ENCODE results near the gene GEMIN4. TPM values are rescaled to one million over a fixed set of nuclear protein-coding genes. Genes with fewer than 3 reads are reported as not detected.

Gene GEMIN4
- total RNA-seq, 1 donor from 2014 or later, result 13.3 TPM

DNA sequence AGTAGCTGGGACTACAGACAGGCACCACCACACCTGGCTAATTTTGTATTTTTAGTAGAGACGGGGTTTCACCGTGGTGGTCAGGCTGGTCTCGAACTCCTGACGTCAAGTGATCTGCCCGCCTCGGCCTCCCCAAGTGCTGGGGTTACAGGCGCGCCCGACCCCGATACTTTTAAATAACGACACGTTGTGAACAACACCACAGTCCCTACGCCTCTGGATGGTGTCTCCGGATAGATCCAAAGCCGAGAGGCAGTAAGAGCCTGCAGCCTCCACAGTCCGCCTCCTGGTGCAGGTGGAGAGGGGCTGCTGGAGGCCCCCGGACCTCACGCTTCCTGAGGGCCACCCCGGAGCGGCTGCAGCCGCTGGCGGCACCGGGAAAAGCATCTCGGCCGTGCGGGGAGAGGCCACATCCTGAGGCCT lies 20.4 kb downstream of the GEMIN4 start:
- no peak for DNase-seq (ENCODE audit: low read depth)
- TF ChIP-seq CTCF (IDR thresholded peaks at IDR 0.05; ENCODE audit: insufficient read depth, low read length, poor library complexity, severe bottlenecking), result no peak
- H3K4me3 ChIP-seq (ENCODE audit: low read depth, low read length), result peak overlapping the region; percentile 72

GRCh38 chr17:728911-729310 lies 23.2 kb downstream of the GEMIN4 start:
- Histone ChIP-seq H3K4me3 (ENCODE audit: low read depth, low read length) (no peak overlapping the region), H3K27me3 (ENCODE audit: control insufficient read depth, insufficient read depth, low read length) (no peaks in the 10 kb centered on the region), H3K36me3 (ENCODE audit: control insufficient read depth, insufficient read depth, low read length) (no peaks in the 10 kb centered on the region)
- TF ChIP-seq CTCF (IDR thresholded peaks at IDR 0.05; ENCODE audit: insufficient read depth, low read length, poor library complexity, severe bottlenecking), result no peak
- DNase-seq (ENCODE audit: low read depth), result no peak

More for the DNA sequence above, 20.4 kb downstream of the GEMIN4 start:
- Histone ChIP-seq H3K27me3 (ENCODE audit: control insufficient read depth, insufficient read depth, low read length) (no peaks in the 10 kb centered on the region), H3K36me3 (ENCODE audit: control insufficient read depth, insufficient read depth, low read length) (no peaks in the 10 kb centered on the region)

- no peak overlapping the region for H3K4me3 ChIP-seq (ENCODE audit: low read depth, low read length)
- H3K36me3 ChIP-seq (ENCODE audit: control insufficient read depth, insufficient read depth, low read length), result no peaks in the 10 kb centered on the region
- DNase-seq (ENCODE audit: low read depth), result no peak
- no peaks in the 10 kb centered on the region for H3K27me3 ChIP-seq (ENCODE audit: control insufficient read depth, insufficient read depth, low read length)
- TF ChIP-seq CTCF (IDR thresholded peaks at IDR 0.05; ENCODE audit: insufficient read depth, low read length, poor library complexity, severe bottlenecking), result no peak
Observed at GRCh38 chr17:726271-726919, 25.7 kb downstream of the GEMIN4 start.

GRCh38 chr17:725746-726145 lies 26.3 kb downstream of the GEMIN4 start:
- H3K36me3 ChIP-seq (ENCODE audit: control insufficient read depth, insufficient read depth, low read length), result no peaks in the 10 kb centered on the region
- no peak for DNase-seq (ENCODE audit: low read depth)
- H3K27me3 ChIP-seq (ENCODE audit: control insufficient read depth, insufficient read depth, low read length), result no peaks in the 10 kb centered on the region
- H3K4me3 ChIP-seq (ENCODE audit: low read depth, low read length), result no peak overlapping the region
- no peak for TF ChIP-seq CTCF (IDR thresholded peaks at IDR 0.05; ENCODE audit: insufficient read depth, low read length, poor library complexity, severe bottlenecking)

- Histone ChIP-seq H3K4me3 (ENCODE audit: low read depth, low read length) (no peak overlapping the region), H3K27me3 (ENCODE audit: control insufficient read depth, insufficient read depth, low read length) (no peaks in the 10 kb centered on the region), H3K36me3 (ENCODE audit: control insufficient read depth, insufficient read depth, low read length) (no peaks in the 10 kb centered on the region)
- no peak for TF ChIP-seq CTCF (IDR thresholded peaks at IDR 0.05; ENCODE audit: insufficient read depth, low read length, poor library complexity, severe bottlenecking)
- no peak for DNase-seq (ENCODE audit: low read depth)
Observed at GRCh38 chr17:725084-725483, 27.0 kb downstream of the GEMIN4 start.

DNA sequence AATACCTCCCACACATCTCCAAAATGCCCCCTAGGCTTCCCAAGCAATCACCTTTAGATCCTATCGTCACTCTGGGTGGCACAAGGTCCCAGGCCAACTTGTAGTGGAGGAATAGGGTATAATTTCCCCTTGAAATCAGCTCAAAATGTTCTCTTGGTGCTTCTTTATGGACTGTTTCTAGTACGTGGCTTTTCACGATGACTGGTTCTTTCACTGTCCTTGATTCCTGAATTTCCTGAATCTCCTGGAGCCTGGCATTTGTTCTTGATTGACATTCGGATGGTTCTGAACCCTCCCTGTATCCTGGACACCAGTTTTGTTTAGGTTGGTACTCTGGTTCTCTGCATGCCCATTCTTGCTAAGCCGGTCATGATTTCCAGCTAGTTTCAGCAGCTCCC lies 30.5 kb downstream of the GEMIN4 start:
- H3K36me3 ChIP-seq (ENCODE audit: control insufficient read depth, insufficient read depth, low read length), result no peaks in the 10 kb centered on the region
- no peak overlapping the region for H3K4me3 ChIP-seq (ENCODE audit: low read depth, low read length)
- H3K27me3 ChIP-seq (ENCODE audit: control insufficient read depth, insufficient read depth, low read length), result no peaks in the 10 kb centered on the region
- no peak for DNase-seq (ENCODE audit: low read depth)
- no peak for TF ChIP-seq CTCF (IDR thresholded peaks at IDR 0.05; ENCODE audit: insufficient read depth, low read length, poor library complexity, severe bottlenecking)
